Right lobe of liver (tissue), 6 donors: ENCODE data around the gene IL1RL2. TPM values are rescaled to one million over a fixed set of nuclear protein-coding genes. Genes with fewer than 3 reads are reported as not detected.

Experiments used
- ATAC-seq, 4 donors: fragments of 200-7000 bp; cut with Tn5 transposase; one replicate each; pipeline ENCODE4 v1.9.1; 2020; ENCODE audit warnings: mild to moderate bottlenecking in 4 of 4, moderate library complexity in 4 of 4
- DNase-seq, 3 donors: peaks; one replicate each; pipeline ENCODE4 v3.0.0-alpha.2; 2020
- H3K27ac ChIP-seq, 3 donors: fragments of 200-600 bp; one replicate each; pipeline ENCODE4 v1.8.0; 2022
- H3K27me3 ChIP-seq, 2 donors: fragments of 200-600 bp; one replicate each; pipeline ENCODE4 v1.8.0; 2022
- H3K36me3 ChIP-seq, 4 donors: fragments of 200-600 bp; sonication (generic) in 1 of 4; one replicate each; pipeline versions ENCODE4 v1.5.1 to v1.8.0; 2017 to 2022; ENCODE audit warnings: control low read depth in 1 of 4
- H3K4me1 ChIP-seq, 4 donors: fragments of 200-600 bp; sonication (generic) in 1 of 4; one replicate each; pipeline versions ENCODE4 v1.5.1 to v1.8.0; 2017 to 2022; ENCODE audit warnings: control low read depth in 1 of 4
- H3K4me3 ChIP-seq, 3 donors: fragments of 200-600 bp; one replicate each; pipeline ENCODE4 v1.8.0; 2022
- H3K9me3 ChIP-seq, 4 donors: fragments of 200-600 bp; sonication (generic) in 1 of 4; one replicate each; pipeline versions ENCODE4 v1.5.1 to v1.8.0; 2017 to 2022; ENCODE audit warnings: control low read depth in 1 of 4
- POLR2A ChIP-seq: fragments of 450-650 bp; IDR thresholded peaks from one replicate; pipeline ENCODE4 v1.6.1; 2017; ENCODE audit warnings: antibody characterized with exemption, mild to moderate bottlenecking
- WGBS: methylation state at CpG from one replicate; pipeline ENCODE4 v1.1.6; 2018; ENCODE audit warnings: low coverage, low lambda C conversion rate; ENCODE audit not compliant: insufficient coverage; ENCODE audit errors: missing lambda C conversion rate; 5-methylcytosine and 5-hydroxymethylcytosine counted together
- intact Hi-C, 2 donors: fragments of 100-400 bp; cut with DNase I; formaldehyde crosslinking; loops; one replicate each; pipeline versions ENCODE4 v1.11.2 to v1.14.1; 2022
- total RNA-seq, 6 experiments: library from RNA; depleted of rRNA in 2 of 6; stranded (reverse); fragments of >200 nt in 2 of 6; fragmentation: NEBNext Ultra II Directional in 3 of 6; extraction: Animal tissue kit (Norgen Biotek cat#: 25700) in 3 of 6; gene quantifications; one replicate each; pipeline versions ENCODE4 v1.1.0 to v1.2.4, GENCODE V29; 2016 to 2023
- TF ChIP-seq, protein P1 (sequence below), 4 donors: fragments of 200-600 bp in 3 of 4; fragments of 450-650 bp in 1 of 4; IDR thresholded peaks; one replicate each; pipeline versions ENCODE4 v1.5.1 to v1.8.0; 2016 to 2022; ENCODE audit warnings: antibody characterized with exemption in 4 of 4, mild to moderate bottlenecking in 2 of 4
- donor health status: DM: no; HTN: yes; CAD: no.
- donor health status: DM: no; HTN: no; CAD: no.
- donor health status: DM: no; HTN: no; CAD: no.
- donor health status: DM: no; HTN: yes; CAD: no.
- donor health status: DM: no; HTN: yes; CAD: no.

The IL1RL2 gene
- total RNA-seq, 6 experiments from 2014 or later = 1.2 to 3.1 (median 2.3) TPM

GRCh38 chr2:102289129-102289528 lies 102.3 kb downstream of the IL1RL2 start:
- WGBS = 83% methylated on average over 5 of the region's 5 CpGs
- intact Hi-C loops = no loop called here
- H3K27ac ChIP-seq = no peak overlapping the region

More at GRCh38 chr2:102289129-102289528, 102.3 kb downstream of the IL1RL2 start:
- ATAC-seq = no peak
- DNase-seq = no peak
- no peaks in the 10 kb centered on the region for H3K36me3 ChIP-seq
- no peak for TF ChIP-seq POLR2A
- TF ChIP-seq, protein P1, sequence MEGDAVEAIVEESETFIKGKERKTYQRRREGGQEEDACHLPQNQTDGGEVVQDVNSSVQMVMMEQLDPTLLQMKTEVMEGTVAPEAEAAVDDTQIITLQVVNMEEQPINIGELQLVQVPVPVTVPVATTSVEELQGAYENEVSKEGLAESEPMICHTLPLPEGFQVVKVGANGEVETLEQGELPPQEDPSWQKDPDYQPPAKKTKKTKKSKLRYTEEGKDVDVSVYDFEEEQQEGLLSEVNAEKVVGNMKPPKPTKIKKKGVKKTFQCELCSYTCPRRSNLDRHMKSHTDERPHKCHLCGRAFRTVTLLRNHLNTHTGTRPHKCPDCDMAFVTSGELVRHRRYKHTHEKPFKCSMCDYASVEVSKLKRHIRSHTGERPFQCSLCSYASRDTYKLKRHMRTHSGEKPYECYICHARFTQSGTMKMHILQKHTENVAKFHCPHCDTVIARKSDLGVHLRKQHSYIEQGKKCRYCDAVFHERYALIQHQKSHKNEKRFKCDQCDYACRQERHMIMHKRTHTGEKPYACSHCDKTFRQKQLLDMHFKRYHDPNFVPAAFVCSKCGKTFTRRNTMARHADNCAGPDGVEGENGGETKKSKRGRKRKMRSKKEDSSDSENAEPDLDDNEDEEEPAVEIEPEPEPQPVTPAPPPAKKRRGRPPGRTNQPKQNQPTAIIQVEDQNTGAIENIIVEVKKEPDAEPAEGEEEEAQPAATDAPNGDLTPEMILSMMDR (IDR thresholded peaks at IDR 0.05) = no peak
- no peaks in the 10 kb centered on the region for H3K9me3 ChIP-seq
- H3K4me1 ChIP-seq = no peaks in the 10 kb centered on the region
- H3K4me3 ChIP-seq = no peak overlapping the region
- no peaks in the 10 kb centered on the region for H3K27me3 ChIP-seq

Other genes with a start within 250 kb of the IL1RL2 start
- gene IL1R2, start 195.1 kb upstream of the IL1RL2 start, total RNA-seq = 10 to 100 TPM in 4 of 6 experiments, 1 to 10 TPM in 2; 5.5 to 22.8 (median 12.3) TPM
- 10 to 100 TPM; 40.8 to 67.6 (median 52.2) TPM for gene IL1R1, start 44.3 kb upstream of the IL1RL2 start, total RNA-seq
- gene IL1RL1, start 124.5 kb downstream of the IL1RL2 start, total RNA-seq = 10 to 100 TPM in 2 of 6 experiments, 1 to 10 TPM in 4; 2.0 to 18.0 (median 4.2) TPM
- gene IL18R1, start 168.8 kb downstream of the IL1RL2 start, total RNA-seq = 10 to 100 TPM in 2 of 6 experiments, 1 to 10 TPM in 4; 5.5 to 11.2 (median 8.1) TPM
- 1 to 10 TPM in 2 of 6 experiments, under 1 TPM in 4; 0.22 to 2.7 (median 0.67) TPM for gene IL18RAP, start 236.1 kb downstream of the IL1RL2 start, total RNA-seq